GM23248 (cell line): ENCODE data around the gene YDJC.

Experiments
- EZH2 ChIP-seq: fragments of 200-600 bp; sonication (generic); IDR thresholded peaks from 2 replicates; pipeline ENCODE4 v1.6.1; 2018; ENCODE audit warnings: antibody characterized with exemption, mild to moderate bottlenecking; ENCODE audit not compliant: insufficient read depth, poor library complexity, severe bottlenecking
- EZH2phosphoT487 ChIP-seq: fragments of 200-600 bp; sonication (generic); IDR thresholded peaks from 2 replicates; pipeline ENCODE4 v1.6.1; 2018; ENCODE audit warnings: antibody characterized with exemption, moderate library complexity, mild to moderate bottlenecking, low read depth; ENCODE audit not compliant: insufficient read depth

DNA sequence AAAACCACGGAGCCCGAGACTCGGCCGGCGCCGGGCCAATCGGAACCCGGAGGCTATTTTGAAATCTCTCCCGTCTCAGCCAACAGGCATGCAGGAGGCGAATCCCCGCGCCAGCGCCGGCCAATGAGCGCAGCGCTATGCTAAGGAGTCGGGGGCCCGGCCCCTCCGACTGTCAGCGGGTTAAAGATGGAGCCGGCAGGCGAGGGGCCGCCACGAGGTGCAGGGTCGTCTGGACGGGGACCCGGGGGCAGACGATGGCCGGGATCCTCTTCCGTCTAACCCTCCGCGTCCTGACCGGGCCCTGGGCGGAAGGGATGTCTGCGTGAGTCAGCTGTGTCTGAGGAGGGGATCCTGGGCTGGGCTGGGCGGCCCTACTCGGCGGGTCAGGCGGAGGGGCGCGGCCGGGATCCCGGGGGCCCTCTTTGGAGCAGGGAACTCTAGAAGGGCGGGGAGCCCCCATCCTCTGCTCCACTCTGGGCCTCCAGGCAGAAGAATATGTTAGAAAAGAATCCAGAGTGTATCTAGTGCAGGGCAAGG, 22.3 kb upstream of the YDJC start:
- TF ChIP-seq EZH2: no peak
- no peak for TF ChIP-seq EZH2phosphoT487
